ENCODE results near the gene PNPLA1.

Gene PNPLA1

DNA sequence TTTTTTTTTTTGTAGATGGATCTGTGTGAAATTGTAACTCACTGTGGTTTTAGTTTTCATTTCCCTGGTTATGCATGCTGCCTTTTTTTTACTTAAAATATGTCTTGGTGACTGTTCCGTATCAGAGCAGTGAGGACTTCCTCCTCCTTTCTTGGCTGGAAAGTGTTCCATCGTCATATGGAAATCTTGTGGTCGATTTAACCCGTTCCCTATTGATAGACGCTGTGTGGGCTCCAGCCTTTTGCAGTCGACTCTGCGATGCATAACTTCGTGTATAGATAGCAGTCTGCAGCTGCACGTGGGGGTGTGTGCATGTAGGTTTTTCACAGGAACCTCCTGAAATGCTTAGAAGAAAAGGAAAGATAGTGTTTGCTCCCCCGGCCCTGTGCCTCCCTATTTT lies 28.1 kb upstream of the PNPLA1 start:
- TF ChIP-seq ZFX (IDR thresholded peaks at IDR 0.05; ENCODE audit: borderline replicate concordance): no peak
- TF ChIP-seq, protein P1, sequence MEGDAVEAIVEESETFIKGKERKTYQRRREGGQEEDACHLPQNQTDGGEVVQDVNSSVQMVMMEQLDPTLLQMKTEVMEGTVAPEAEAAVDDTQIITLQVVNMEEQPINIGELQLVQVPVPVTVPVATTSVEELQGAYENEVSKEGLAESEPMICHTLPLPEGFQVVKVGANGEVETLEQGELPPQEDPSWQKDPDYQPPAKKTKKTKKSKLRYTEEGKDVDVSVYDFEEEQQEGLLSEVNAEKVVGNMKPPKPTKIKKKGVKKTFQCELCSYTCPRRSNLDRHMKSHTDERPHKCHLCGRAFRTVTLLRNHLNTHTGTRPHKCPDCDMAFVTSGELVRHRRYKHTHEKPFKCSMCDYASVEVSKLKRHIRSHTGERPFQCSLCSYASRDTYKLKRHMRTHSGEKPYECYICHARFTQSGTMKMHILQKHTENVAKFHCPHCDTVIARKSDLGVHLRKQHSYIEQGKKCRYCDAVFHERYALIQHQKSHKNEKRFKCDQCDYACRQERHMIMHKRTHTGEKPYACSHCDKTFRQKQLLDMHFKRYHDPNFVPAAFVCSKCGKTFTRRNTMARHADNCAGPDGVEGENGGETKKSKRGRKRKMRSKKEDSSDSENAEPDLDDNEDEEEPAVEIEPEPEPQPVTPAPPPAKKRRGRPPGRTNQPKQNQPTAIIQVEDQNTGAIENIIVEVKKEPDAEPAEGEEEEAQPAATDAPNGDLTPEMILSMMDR (IDR thresholded peaks at IDR 0.05): no peak
- H3K27ac ChIP-seq: no peak overlapping the region

DNA sequence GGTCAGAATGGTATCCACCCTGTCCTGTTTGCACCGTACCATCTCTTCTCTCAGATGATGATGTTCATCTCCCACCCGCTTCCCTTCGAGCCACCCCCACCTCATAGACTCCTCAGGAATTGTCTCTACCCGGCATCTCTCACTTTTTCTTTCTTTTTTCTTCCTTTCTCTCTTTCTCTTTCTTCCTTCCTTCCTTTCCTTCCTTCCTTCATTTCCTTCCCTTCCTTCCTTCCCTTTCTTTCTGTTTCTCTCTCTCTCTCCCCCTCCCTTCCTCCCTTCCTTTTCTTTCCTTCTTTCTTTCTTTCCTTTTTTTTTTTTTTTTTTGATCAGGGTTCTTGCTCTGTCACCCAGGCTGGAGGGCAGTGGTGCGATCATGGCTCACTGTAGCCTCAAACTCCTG lies 27.7 kb upstream of the PNPLA1 start:
- H3K27ac ChIP-seq: no peak overlapping the region
- TF ChIP-seq, protein P1 (IDR thresholded peaks at IDR 0.05): no peak
- no peak for TF ChIP-seq ZFX (IDR thresholded peaks at IDR 0.05; ENCODE audit: borderline replicate concordance)

DNA sequence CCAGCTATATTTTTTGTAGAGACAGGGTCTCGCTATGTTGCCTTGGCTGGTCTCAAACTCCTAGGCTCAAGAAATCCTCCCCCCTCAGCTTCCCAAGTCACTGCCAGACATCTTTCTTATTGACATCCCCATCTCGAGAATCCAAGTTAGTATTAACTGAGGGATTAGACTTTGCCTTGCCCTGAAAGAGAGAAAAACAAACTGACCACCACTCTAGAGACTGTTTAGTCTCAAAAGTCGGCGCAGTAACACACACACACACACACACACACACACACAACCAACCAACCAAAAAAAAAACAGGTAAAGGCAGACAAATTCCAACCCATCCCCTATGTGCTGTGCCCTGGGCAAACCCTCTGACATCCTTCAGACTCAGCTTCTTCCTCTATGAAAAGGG lies 27.2 kb upstream of the PNPLA1 start:
- no peak overlapping the region for H3K27ac ChIP-seq
- no peak for TF ChIP-seq ZFX (IDR thresholded peaks at IDR 0.05; ENCODE audit: borderline replicate concordance)
- TF ChIP-seq, protein P1 (IDR thresholded peaks at IDR 0.05): no peak

DNA sequence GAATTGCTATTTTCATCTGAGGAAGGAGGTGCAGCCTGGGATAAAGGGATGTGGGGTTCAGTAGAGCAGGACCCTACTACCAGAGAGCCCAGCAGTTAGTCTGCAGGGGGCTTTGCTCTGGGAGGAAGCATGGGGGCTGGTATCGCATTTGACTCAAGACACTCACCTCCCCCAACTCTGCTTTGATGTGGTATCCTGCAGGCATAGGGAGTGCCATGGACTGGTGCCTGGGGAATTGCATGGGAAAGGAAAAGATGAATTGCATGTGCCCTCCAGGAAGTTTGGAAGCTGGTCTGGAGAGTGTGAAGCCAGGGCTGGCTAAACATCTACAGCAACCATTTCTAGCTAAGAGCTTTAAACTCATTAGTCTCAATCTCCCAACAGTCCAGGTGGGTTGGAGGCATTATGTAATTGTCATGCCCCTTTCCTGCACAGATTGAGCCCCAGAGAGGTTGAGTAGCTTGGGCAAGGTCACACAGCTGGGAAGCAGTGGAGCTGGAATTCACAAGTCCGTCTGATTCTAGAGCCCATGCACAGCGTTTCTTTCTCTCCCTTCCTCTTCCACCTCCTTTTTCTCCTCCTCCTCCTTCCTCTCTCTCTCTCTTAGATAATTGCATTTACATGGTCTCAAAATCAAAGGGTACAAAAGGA lies 26.2 kb upstream of the PNPLA1 start:
- no peak for TF ChIP-seq ZFX (IDR thresholded peaks at IDR 0.05; ENCODE audit: borderline replicate concordance)
- TF ChIP-seq, protein P1 (IDR thresholded peaks at IDR 0.05): no peak
- no peak overlapping the region for H3K27ac ChIP-seq

DNA sequence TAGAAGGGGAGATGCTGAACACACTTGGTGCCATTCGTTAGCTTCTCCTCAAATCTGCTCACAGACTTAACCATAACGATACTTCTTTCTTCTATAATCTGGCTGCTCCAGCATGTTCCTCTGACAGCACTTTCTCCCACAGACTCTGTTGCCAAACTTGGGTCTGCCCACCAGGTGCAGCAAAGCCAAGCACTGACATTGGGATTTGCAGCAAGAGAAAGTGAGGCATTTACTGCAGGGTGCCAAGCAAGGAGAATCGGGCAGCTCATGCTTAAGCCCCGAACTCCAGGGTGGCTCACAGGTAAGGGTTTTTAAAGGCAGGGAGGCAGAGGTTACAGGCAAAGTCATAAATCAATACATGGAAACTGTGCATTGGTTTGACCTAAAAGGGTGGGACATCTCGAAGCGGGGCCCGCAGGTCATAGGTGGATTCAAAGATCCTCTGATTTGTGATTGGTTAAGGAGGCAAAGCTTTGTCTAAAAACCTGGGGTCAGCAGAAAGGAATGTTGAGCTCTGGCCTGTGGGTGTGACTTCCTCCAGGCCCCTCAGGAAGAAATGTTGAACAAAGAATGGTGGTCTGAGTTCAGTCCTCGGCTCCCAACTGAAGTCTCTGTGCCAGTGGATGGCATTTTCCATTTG lies 25.1 kb upstream of the PNPLA1 start:
- TF ChIP-seq, protein P1 (IDR thresholded peaks at IDR 0.05): no peak
- no peak for TF ChIP-seq ZFX (IDR thresholded peaks at IDR 0.05; ENCODE audit: borderline replicate concordance)

DNA sequence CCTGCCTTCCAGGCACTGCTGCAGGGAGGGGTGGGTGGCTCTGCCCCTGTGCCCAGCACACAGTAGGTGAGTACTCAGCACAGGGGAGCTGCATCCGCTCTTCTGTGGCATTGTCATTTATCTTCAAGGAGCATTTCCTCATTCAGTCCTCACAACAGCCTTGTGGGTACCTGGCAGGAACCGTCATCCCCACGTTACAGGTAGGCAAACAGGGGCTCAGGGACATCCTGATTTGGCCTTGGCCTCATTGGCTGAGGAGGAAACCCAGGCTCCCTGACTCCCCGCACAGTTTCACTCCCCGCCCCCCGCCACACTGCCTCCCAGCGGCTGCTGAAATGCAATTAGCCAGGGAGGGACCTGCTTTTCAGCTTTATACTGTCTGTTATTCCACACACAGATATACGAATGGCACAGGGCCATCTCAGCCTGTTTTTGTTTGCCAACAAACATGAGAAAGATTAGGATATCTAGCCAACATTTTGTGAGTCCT lies 24.2 kb upstream of the PNPLA1 start:
- TF ChIP-seq, protein P1 (IDR thresholded peaks at IDR 0.05): peak; percentile 71
- TF ChIP-seq ZFX (IDR thresholded peaks at IDR 0.05; ENCODE audit: borderline replicate concordance): no peak
- H3K27ac ChIP-seq: no peak overlapping the region

More for the DNA sequence above, 25.1 kb upstream of the PNPLA1 start:
- H3K27ac ChIP-seq: no peak overlapping the region

Measured in 22Rv1 (cell line).